Skin of body (tissue), 2 donors: ENCODE results near the gene PPM1J. TPM values are rescaled to one million over a fixed set of nuclear protein-coding genes. Genes with fewer than 3 reads are reported as not detected.
"Not testable (repeated sequence)": the region's sequence is repeated elsewhere in the genome, so short reads cannot be mapped to it uniquely, and the experiment has no call there.

Source experiments
- DNase-seq: peaks from one replicate; lab custom pipeline; 2025; lab: John Stamatoyannopoulos, UW
- total RNA-seq: library from RNA; depleted of rRNA; stranded (reverse); fragments of >200 nt; gene quantifications from one replicate; pipeline ENCODE4 v1.2.3, GENCODE V29; 2014

Gene PPM1J
- total RNA-seq: 0.59 TPM

GRCh38 chr1:112715264-112716053 lies at the start of gene PPM1J:
PPM1J (minus strand) TSS chr1:112715332; CDS start chr1:112715301, 31 bp downstream.
- peak; percentile 72 for DNase-seq

GRCh38 chr1:112762541-112763500 lies 47.7 kb upstream of the PPM1J start:
- DNase-seq: no peak

- DNase-seq: no peak
Measured at GRCh38 chr1:112761714-112762480, 46.8 kb upstream of the PPM1J start.

GRCh38 chr1:112759228-112759627 lies 44.1 kb upstream of the PPM1J start:
- no peak for DNase-seq

- no peak for DNase-seq
Measured at GRCh38 chr1:112754116-112754628, 39.0 kb upstream of the PPM1J start.

- no peak for DNase-seq
Measured at GRCh38 chr1:112748396-112748795, 33.3 kb upstream of the PPM1J start.

- DNase-seq: no peak
Measured at GRCh38 chr1:112744009-112744578, 29.0 kb upstream of the PPM1J start.

GRCh38 chr1:112743174-112744008 lies 28.3 kb upstream of the PPM1J start:
- no peak for DNase-seq

GRCh38 chr1:112737573-112737972 lies 22.4 kb upstream of the PPM1J start:
- no peak for DNase-seq

GRCh38 chr1:112735752-112736151 lies 20.6 kb upstream of the PPM1J start:
- no peak for DNase-seq

GRCh38 chr1:112731451-112731850 lies 16.3 kb upstream of the PPM1J start:
- no peak for DNase-seq

- no peak for DNase-seq
Measured at GRCh38 chr1:112729909-112730308, 14.8 kb upstream of the PPM1J start.

GRCh38 chr1:112729011-112729410 lies 13.9 kb upstream of the PPM1J start:
- DNase-seq: not testable (repeated sequence)

GRCh38 chr1:112728306-112728971 lies 13.3 kb upstream of the PPM1J start:
- not testable (repeated sequence) for DNase-seq

GRCh38 chr1:112727716-112728115 lies 12.6 kb upstream of the PPM1J start:
- no peak for DNase-seq

- DNase-seq: not testable (repeated sequence)
Measured at GRCh38 chr1:112724240-112724639, 9.1 kb upstream of the PPM1J start.

GRCh38 chr1:112723511-112723839 lies 8.3 kb upstream of the PPM1J start:
- DNase-seq: no peak

- no peak for DNase-seq
Measured at GRCh38 chr1:112722601-112723510, 7.7 kb upstream of the PPM1J start.
